CD4-positive, alpha-beta T cell treated with Interleukin-15 for 4 hours (primary cell): ENCODE data around the gene PLEKHO2.

Experiments used
- DNase-seq: peaks from one replicate; pipeline ENCODE4 v3.0.0-alpha.2; 2020; ENCODE audit warnings: low spot score

Gene PLEKHO2

GRCh38 chr15:64857421-64857820 lies 15.7 kb downstream of the PLEKHO2 start:
- DNase-seq = no peak

- DNase-seq = no peak
These were observed 16.4 kb downstream of the PLEKHO2 start for GRCh38 chr15:64858021-64858575.

- DNase-seq = no peak
These were observed 17.5 kb downstream of the PLEKHO2 start for GRCh38 chr15:64859226-64859625.

- no peak for DNase-seq
These were observed 19.6 kb downstream of the PLEKHO2 start for GRCh38 chr15:64861331-64861730.

GRCh38 chr15:64861960-64862359 lies 20.2 kb downstream of the PLEKHO2 start:
- DNase-seq = no peak

- no peak for DNase-seq
These were observed 20.7 kb downstream of the PLEKHO2 start for GRCh38 chr15:64862408-64862807.

- DNase-seq = no peak
These were observed 22.4 kb downstream of the PLEKHO2 start for GRCh38 chr15:64864068-64864467.

- no peak for DNase-seq
These were observed 23.6 kb downstream of the PLEKHO2 start for GRCh38 chr15:64865126-64865997.

- DNase-seq = no peak
These were observed 24.3 kb downstream of the PLEKHO2 start for GRCh38 chr15:64865998-64866520.

- no peak for DNase-seq
These were observed 27.8 kb downstream of the PLEKHO2 start for GRCh38 chr15:64869501-64869900.

- DNase-seq = no peak
These were observed 28.6 kb downstream of the PLEKHO2 start for GRCh38 chr15:64870353-64870752.

GRCh38 chr15:64875641-64876223 lies 34.0 kb downstream of the PLEKHO2 start:
- no peak for DNase-seq

GRCh38 chr15:64877435-64877834 lies 35.7 kb downstream of the PLEKHO2 start:
- no peak for DNase-seq

GRCh38 chr15:64878705-64879104 lies 37.0 kb downstream of the PLEKHO2 start:
- DNase-seq = no peak

- peak; percentile 62 for DNase-seq
These were observed 41.4 kb downstream of the PLEKHO2 start for GRCh38 chr15:64883100-64883581.

GRCh38 chr15:64883997-64884511 lies 42.3 kb downstream of the PLEKHO2 start:
- DNase-seq = peak; percentile 73

- DNase-seq = no peak
These were observed 43.0 kb downstream of the PLEKHO2 start for GRCh38 chr15:64884679-64885078.

GRCh38 chr15:64888336-64888735 lies 46.6 kb downstream of the PLEKHO2 start:
- no peak for DNase-seq

- no peak for DNase-seq
These were observed 49.8 kb downstream of the PLEKHO2 start for GRCh38 chr15:64891561-64891960.

GRCh38 chr15:64892847-64893403 lies 51.2 kb downstream of the PLEKHO2 start:
- DNase-seq = peak; percentile 15

- peak; percentile 99 for DNase-seq
These were observed 52.0 kb downstream of the PLEKHO2 start for GRCh38 chr15:64893481-64894394.
